Gastrocnemius medialis (tissue), 4 donors: ENCODE results near the gene SLC9A7. TPM values are rescaled to one million over a fixed set of nuclear protein-coding genes. Genes with fewer than 3 reads are reported as not detected.

Source experiments
- ATAC-seq, 2 donors: fragments of 150-250 bp; one replicate each; pipeline ENCODE4 v1.9.1; 2016
- DNase-seq, 2 donors: peaks; one replicate each; pipeline ENCODE4 v3.0.0-alpha.2; 2019
- H3K27ac ChIP-seq, 4 donors: fragments of 200-600 bp; sonication (generic); 1 replicate in 1 of 4; 2 replicates in 3 of 4; pipeline ENCODE4 v1.5.1; 2016 to 2018; ENCODE audit warnings: mild to moderate bottlenecking in 2 of 4, moderate library complexity in 1 of 4
- H3K27me3 ChIP-seq, 3 donors: fragments of 200-600 bp; sonication (generic) in 2 of 3; 1 replicate in 1 of 3; 2 replicates in 2 of 3; pipeline versions ENCODE4 v1.5.1 to v1.6.0; 2016 to 2019; ENCODE audit warnings: mild to moderate bottlenecking in 1 of 3, moderate library complexity in 1 of 3
- H3K36me3 ChIP-seq, 2 donors: fragments of 200-600 bp; sonication (generic) in 1 of 2; one replicate each; pipeline ENCODE4 v1.5.1; 2017 to 2018
- H3K4me1 ChIP-seq, 2 donors: fragments of 200-600 bp; sonication (generic) in 1 of 2; one replicate each; pipeline ENCODE4 v1.5.1; 2016 to 2017; ENCODE audit warnings: mild to moderate bottlenecking in 2 of 2
- H3K4me3 ChIP-seq, 4 donors: fragments of 200-600 bp; sonication (generic) in 3 of 4; 1 replicate in 1 of 4; 2 replicates in 3 of 4; pipeline ENCODE4 v1.5.1; 2016 to 2019; ENCODE audit warnings: mild to moderate bottlenecking in 2 of 4
- H3K9me3 ChIP-seq, 3 donors: fragments of 200-600 bp; sonication (generic) in 2 of 3; 1 replicate in 1 of 3; 2 replicates in 2 of 3; pipeline ENCODE4 v1.5.1; 2016 to 2019
- POLR2A ChIP-seq, 2 donors: fragments of 450-650 bp; IDR thresholded peaks; one replicate each; pipeline ENCODE4 v1.6.1; 2017; ENCODE audit warnings: antibody characterized with exemption in 2 of 2, mild to moderate bottlenecking in 2 of 2, moderate library complexity in 2 of 2
- in situ Hi-C, 4 donors: fragments of 200-750 bp; cut with MboI; loops; one replicate each; pipeline versions ENCODE4 v1.15.0 to v1.8.0; 2017; ENCODE audit warnings: low sequenced_read_pairs in 4 of 4
- intact Hi-C: fragments of 100-400 bp; cut with DNase I; formaldehyde crosslinking; loops from one replicate; pipeline ENCODE4 v1.15.1; 2023; ENCODE audit warnings: low total_unique reads
- total RNA-seq, 4 donors: library from RNA; depleted of rRNA; stranded (reverse); fragments of >200 nt; gene quantifications; one replicate each; pipeline versions ENCODE4 v1.1.0 to v1.2.3, GENCODE V29; 2016
- TF ChIP-seq, protein P1 (sequence below), 5 experiments: fragments of 450-650 bp in 3 of 5; fragments of 200-600 bp in 2 of 5; sonication (generic) in 2 of 5; IDR thresholded peaks in 4 of 5; conservative IDR thresholded peaks in 1 of 5; 1 replicate in 4 of 5; 2 replicates in 1 of 5; pipeline ENCODE4 v1.5.1; 2016 to 2019; ENCODE audit warnings: antibody characterized with exemption in 5 of 5, mild to moderate bottlenecking in 3 of 5, moderate library complexity in 3 of 5

The SLC9A7 gene
- total RNA-seq, 4 donors from 2014 or later: 13.3 to 27.4 (median 20.0) TPM

DNA sequence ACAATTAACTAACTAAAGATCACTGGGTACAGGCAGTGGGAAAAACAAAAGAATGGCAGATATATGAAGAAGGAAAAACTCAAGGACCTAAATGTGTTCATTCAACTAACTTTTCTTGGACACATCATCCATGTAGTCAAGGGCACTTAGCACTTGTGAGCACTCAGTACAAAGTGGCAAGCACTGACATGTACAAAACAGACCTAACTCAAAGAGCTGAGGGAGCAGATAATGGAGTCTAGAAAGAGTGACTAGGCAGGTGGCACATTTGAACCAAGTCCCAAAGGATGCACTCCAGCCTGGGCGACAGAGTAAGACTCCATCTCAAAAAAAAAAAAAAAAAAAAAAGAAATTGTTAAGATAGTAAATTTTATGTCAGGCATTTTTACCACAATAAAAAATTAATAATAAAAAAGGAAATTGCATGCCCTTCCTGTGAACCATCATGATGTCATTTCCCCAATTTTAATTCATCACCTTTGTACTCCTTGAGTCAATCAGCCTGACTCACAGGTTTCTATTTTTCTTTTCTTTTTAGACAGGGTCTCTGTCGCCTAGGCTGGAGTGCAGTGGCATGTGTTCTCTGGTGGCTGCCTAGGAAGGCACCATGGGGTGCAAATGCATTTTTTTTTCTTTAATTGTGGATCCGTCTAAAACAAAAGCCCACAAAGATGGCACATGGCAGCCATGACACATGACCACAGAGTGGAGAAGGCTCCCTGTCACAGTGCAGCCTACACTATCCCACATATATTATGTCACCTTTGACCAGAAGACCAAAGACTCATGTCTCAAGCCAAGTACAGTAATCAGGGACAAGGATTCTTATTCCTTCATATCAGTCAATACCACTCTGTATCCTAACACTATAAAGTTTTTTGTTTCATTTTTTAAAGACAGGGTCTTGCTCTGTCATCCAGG, 93.4 kb downstream of the SLC9A7 start:
- Histone ChIP-seq H3K4me3 (no peak overlapping the region), H3K27me3 (no peaks in the 10 kb centered on the region), H3K27ac (no peak overlapping the region), H3K9me3 (no peaks in the 10 kb centered on the region), H3K4me1 (no peaks in the 10 kb centered on the region), H3K36me3 (no peaks in the 10 kb centered on the region)
- no peak for ATAC-seq
- TF ChIP-seq, protein P1, sequence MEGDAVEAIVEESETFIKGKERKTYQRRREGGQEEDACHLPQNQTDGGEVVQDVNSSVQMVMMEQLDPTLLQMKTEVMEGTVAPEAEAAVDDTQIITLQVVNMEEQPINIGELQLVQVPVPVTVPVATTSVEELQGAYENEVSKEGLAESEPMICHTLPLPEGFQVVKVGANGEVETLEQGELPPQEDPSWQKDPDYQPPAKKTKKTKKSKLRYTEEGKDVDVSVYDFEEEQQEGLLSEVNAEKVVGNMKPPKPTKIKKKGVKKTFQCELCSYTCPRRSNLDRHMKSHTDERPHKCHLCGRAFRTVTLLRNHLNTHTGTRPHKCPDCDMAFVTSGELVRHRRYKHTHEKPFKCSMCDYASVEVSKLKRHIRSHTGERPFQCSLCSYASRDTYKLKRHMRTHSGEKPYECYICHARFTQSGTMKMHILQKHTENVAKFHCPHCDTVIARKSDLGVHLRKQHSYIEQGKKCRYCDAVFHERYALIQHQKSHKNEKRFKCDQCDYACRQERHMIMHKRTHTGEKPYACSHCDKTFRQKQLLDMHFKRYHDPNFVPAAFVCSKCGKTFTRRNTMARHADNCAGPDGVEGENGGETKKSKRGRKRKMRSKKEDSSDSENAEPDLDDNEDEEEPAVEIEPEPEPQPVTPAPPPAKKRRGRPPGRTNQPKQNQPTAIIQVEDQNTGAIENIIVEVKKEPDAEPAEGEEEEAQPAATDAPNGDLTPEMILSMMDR (IDR thresholded peaks at IDR 0.05 in 4 of 5, conservative IDR thresholded peaks at IDR 0.05 in 1 of 5): no peak
- no peak for TF ChIP-seq POLR2A (IDR thresholded peaks at IDR 0.05)
- no peak for DNase-seq
- in situ Hi-C loops (no loop called here), intact Hi-C loops (no loop called here)

GRCh38 chrX:46662188-46662958, 96.5 kb downstream of the SLC9A7 start:
- DNase-seq (no peak), ATAC-seq (no peak)
- in situ Hi-C loops (no loop called here), intact Hi-C loops (no loop called here)
- no peak overlapping the region for H3K4me3 ChIP-seq
- TF ChIP-seq, protein P1 (IDR thresholded peaks at IDR 0.05 in 4 of 5, conservative IDR thresholded peaks at IDR 0.05 in 1 of 5): no peak
- no peak for TF ChIP-seq POLR2A (IDR thresholded peaks at IDR 0.05)
- no peaks in the 10 kb centered on the region for H3K27me3 ChIP-seq
- H3K27ac ChIP-seq: no peak overlapping the region
- no peaks in the 10 kb centered on the region for H3K4me1 ChIP-seq
- H3K36me3 ChIP-seq: no peaks in the 10 kb centered on the region
- H3K9me3 ChIP-seq: no peaks in the 10 kb centered on the region

GRCh38 chrX:46653482-46653881, 105.4 kb downstream of the SLC9A7 start:
- no peak overlapping the region for H3K27ac ChIP-seq
- no peaks in the 10 kb centered on the region for H3K27me3 ChIP-seq
- DNase-seq (no peak), ATAC-seq (no peak)
- in situ Hi-C loops: no loop called here
- intact Hi-C loops: no loop called here
- H3K9me3 ChIP-seq: no peaks in the 10 kb centered on the region
- H3K4me3 ChIP-seq: no peak overlapping the region
- TF ChIP-seq POLR2A (IDR thresholded peaks at IDR 0.05): no peak
- TF ChIP-seq, protein P1 (IDR thresholded peaks at IDR 0.05 in 4 of 5, conservative IDR thresholded peaks at IDR 0.05 in 1 of 5): no peak
- peaks cover 0 to 12% of the 10 kb centered on the region in 2 donors for H3K4me1 ChIP-seq
- H3K36me3 ChIP-seq: no peaks in the 10 kb centered on the region

DNA sequence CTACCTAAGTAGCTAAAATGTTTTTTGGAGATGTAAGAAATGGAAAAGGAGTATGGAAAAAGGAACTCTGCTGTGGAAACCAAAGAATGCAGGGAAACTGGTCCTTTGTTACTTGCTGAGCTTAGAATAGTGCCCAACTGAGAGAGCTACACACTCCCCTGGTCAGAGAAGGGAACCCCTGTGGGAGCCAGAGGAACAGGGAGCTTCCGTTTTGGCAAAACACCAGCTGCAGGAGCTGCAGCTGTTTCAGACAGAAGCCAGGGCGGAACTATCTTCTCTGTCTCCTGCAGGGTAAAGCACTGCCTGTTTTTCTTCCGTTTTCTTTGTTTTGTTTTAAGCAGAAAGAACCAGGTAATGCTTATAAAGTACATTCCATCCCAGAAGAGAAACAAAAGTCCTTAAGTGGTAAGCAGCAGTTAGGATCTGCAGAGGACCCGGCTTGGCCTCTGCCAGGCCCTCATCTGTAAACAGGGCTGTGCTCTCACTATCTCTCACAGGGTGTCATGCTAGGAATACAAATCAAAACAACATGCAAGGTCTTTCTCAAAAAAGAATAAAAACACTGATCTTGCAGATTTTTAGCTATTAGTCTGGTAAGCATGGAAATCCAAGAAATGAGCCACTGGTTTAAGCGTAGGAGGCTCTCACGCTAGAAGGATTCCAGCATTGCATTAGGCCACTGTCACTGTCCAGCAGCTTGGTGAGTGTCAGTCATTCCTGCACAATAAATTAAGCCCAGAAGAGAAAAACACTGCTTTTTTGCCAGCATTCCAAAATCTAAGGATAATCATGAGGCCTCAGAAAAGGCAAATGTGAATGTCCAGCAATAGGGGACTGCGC, 109.3 kb downstream of the SLC9A7 start:
- Histone ChIP-seq H3K27ac (peak overlapping the region in 1 of 4 donors; percentile 27), H3K9me3 (no peaks in the 10 kb centered on the region), H3K4me3 (no peak overlapping the region), H3K27me3 (no peaks in the 10 kb centered on the region), H3K36me3 (no peaks in the 10 kb centered on the region), H3K4me1 (peaks cover 0 to 12% of the 10 kb centered on the region in 2 donors)
- ATAC-seq: no peak
- peak; percentile 12 to 35 for DNase-seq
- TF ChIP-seq, protein P1 (IDR thresholded peaks at IDR 0.05 in 4 of 5, conservative IDR thresholded peaks at IDR 0.05 in 1 of 5): no peak
- TF ChIP-seq POLR2A (IDR thresholded peaks at IDR 0.05): no peak
- intact Hi-C loops (no loop called here), in situ Hi-C loops (loop anchor here in 1 of 4 donors (10.0 kb wide), 1 partner anchor 95 kb away; no protein-coding TSS in a partner anchor)
